NCI-H2196 (cell line): ENCODE results near the gene PGC.
"Not testable (repeated sequence)": the region's sequence is repeated elsewhere in the genome, so short reads cannot be mapped to it uniquely, and the experiment has no call there.

Source experiments
- DNase-seq: peaks from one replicate; lab custom pipeline; 2025; ENCODE audit not compliant: unreplicated experiment; lab: John Stamatoyannopoulos, UW

Gene PGC

GRCh38 chr6:41777551-41778285, 30.5 kb upstream of the PGC start:
- no peak for DNase-seq

- no peak for DNase-seq
Measured at GRCh38 chr6:41775293-41775882, 28.2 kb upstream of the PGC start.

DNA sequence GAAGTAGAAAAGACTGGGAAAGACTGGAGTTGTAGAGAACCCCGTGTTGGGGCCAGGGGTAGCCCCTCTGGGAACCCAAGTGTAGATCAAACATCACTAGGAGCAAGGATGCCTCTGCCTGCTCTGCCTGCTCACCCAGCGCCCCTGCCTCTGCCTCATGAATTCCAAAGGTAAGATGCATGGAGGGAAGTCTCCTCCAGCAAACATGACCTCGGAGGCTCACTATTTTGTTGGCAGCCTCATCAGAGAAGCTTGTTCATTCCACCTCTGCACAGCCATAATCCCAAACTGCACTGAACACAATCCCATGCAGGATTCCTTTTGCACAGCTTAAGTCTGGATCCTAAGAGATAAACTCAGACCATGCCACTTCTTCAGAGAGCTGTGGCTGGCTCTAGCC, 27.6 kb upstream of the PGC start:
- DNase-seq: no peak

GRCh38 chr6:41771058-41771983, 24.1 kb upstream of the PGC start:
- DNase-seq: no peak

- DNase-seq: no peak
Measured at GRCh38 chr6:41770381-41771057, 23.3 kb upstream of the PGC start.

DNA sequence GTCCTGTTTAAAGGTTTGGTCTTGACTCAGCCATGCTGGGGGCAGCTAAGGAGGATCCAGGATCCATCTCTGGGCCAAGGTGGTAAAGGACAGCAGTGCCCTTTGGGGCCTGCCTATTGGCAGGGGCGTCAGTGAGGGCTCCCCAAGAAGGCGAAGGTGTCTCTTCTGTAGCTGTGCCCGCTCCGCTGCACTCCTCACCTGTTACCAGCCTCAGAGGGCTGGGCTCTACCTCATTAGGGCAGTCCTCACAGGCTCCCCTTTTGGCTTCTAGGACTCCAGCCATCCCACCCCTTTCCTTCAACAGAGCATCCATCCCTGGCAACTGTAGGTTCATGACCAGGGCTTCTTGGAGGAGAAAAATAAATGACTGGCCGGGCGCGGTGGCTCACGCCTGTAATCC, 22.2 kb upstream of the PGC start:
- DNase-seq: no peak

DNA sequence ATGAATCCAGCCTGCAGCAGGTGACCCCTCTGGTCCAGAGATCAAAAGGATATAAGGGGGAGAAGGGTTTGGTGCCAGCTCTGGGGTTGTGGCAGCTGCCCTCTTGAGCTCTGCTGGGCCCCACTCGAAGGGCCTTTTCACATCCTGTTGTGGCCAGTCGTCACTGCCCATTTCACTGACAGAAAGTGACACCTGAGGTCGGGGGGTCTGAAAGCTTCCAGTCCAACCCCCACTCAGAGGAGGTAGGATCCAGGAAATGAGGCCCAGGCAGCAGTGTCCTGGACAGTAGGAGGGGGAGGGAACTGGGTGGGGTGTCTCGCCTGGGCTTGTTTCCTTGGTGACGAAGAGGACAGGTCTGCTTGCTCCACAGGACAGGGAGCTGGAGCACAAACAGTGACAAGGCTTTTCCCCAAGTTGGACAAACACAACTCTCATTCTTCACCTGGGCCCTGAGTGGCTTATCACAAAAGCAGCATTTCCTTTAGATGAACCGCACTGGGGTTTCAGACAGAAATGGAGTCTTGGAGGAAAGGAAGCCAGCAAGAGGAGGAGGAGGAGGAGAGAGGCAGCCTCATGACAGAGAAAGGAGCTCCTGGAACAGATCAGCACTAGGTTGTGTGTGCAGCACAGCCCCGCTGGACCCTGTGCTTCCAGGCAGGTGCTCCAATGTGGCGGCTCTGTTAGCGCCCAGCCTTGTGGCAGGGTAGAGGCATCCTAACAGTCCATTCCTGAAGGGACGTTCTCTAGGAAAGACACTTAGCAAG, 21.5 kb upstream of the PGC start:
- DNase-seq: peak; percentile 55

DNA sequence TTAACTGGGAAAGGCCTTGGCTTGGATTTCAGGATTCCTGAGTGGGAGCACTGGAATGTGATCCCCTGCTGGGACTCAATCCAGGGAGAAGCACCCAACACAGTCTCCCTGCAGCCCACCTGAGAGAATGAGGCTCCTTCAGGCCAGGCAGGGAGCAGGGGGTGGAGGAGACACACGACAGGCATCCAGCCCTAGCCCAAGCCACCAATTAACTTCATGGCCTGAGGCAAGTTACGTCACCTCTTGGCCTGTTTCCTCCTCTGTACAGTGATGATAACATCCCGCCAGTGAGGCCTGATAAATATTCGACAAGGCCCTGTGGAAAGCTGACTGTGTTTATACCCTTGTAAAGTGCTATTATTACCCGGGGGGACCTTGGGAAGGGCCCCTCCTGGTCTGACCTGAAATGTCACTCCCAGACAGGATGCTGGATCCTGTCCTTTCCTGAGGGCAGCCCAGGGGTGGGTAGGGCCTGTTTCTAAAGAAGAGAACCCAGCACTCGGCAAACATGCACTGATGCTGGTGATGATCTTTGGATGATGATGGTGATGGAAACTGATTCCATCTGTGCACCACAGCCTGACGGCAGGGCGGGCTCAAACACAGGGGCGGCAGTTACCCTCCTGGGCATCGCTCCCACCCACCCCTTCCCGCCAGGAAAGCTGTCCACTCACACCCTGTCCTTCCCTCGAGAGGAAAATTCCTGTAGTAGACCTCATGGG, 20.1 kb upstream of the PGC start:
- DNase-seq: peak; percentile 40

- not testable (repeated sequence) for DNase-seq
Measured at GRCh38 chr6:41766043-41766664, 19.0 kb upstream of the PGC start.

GRCh38 chr6:41763470-41763869, 16.3 kb upstream of the PGC start:
- no peak for DNase-seq

DNA sequence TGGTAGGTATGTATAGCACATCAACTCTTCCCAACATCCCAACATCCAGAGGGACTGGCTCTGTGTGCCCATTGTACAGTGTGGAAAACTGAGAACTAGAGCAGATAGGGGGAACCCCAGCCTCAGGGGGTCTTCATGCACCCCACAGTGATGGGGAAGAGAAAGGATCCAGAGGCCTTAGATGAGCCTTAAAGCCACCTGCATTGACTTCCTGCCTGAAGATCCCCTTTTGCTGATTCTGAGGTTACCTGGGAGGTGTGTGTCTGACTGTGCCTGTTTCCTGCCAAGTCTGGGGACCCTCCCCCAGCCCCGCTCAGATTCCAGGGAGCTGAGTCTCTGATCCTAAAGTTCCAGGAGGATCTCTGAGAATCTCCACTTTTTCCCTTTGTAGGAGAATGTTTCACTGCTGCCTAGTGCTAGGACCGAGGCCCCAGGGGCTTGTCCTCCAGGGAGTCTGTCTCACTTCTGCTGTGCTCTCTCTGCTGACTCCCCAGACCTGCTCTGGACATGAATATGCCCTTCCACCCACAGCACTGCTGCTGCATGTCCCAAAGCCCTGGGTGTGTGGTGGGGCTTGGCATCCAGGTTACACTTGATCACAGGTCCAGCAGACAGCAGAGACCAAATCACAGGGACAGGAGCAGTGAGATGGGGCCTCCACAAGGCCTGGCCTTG, 12.8 kb upstream of the PGC start:
- no peak for DNase-seq

GRCh38 chr6:41759106-41759904, 12.1 kb upstream of the PGC start:
- no peak for DNase-seq

- DNase-seq: no peak
Measured at GRCh38 chr6:41758641-41759035, 11.4 kb upstream of the PGC start.

GRCh38 chr6:41757931-41758640, 10.9 kb upstream of the PGC start:
- no peak for DNase-seq

- DNase-seq: no peak
Measured at GRCh38 chr6:41757271-41757670, 10.1 kb upstream of the PGC start.

- DNase-seq: no peak
Measured at GRCh38 chr6:41756354-41756753, 9.2 kb upstream of the PGC start.

- no peak for DNase-seq
Measured at GRCh38 chr6:41755895-41756294, 8.7 kb upstream of the PGC start.
